Pancreas (tissue), 10 donors: ENCODE data around the gene ADAM19. TPM values are rescaled to one million over a fixed set of nuclear protein-coding genes. Genes with fewer than 3 reads are reported as not detected.

ENCODE experiments used
- ATAC-seq, 4 donors: fragments of 200-7000 bp; cut with Tn5 transposase; one replicate each; pipeline versions ENCODE4 v1.8.0 to v1.9.1; 2020; ENCODE audit warnings: mild to moderate bottlenecking in 4 of 4, moderate library complexity in 4 of 4
- DNase-seq, 6 donors: peaks; one replicate each; pipeline ENCODE4 v3.0.0-alpha.2; 2020
- FAIRE-seq: peaks from 2 replicates; lab custom pipeline; 2012; peaks lifted over from hg19 to GRCh38; lab: Jason Lieb, UNC
- H3K27ac ChIP-seq, 4 donors: fragments of 200-600 bp; sonication (generic); 1 replicate in 3 of 4; 2 replicates in 1 of 4; pipeline versions ENCODE4 v1.5.0 to v1.8.0; 2020
- H3K27me3 ChIP-seq, 4 donors: fragments of 200-600 bp; one replicate each; pipeline ENCODE4 v1.8.0; 2021
- H3K36me3 ChIP-seq, 3 donors: fragments of 200-600 bp; sonication (generic) in 1 of 3; one replicate each; pipeline versions ENCODE4 v1.5.0 to v1.8.0; 2020 to 2021
- H3K4me1 ChIP-seq, 3 donors: fragments of 200-600 bp; one replicate each; pipeline ENCODE4 v1.8.0; 2021
- H3K4me3 ChIP-seq, 4 donors: fragments of 200-600 bp; sonication (generic) in 2 of 4; one replicate each; pipeline versions ENCODE4 v1.5.0 to v1.8.0; 2020 to 2021
- H3K9me3 ChIP-seq, 4 donors: fragments of 200-600 bp; one replicate each; pipeline ENCODE4 v1.8.0; 2021
- WGBS, 2 donors: extraction: QIAGEN DNeasy Blood & Tissue Kit; methylation state at CpG; one replicate each; pipeline ENCODE4 v1.1.7; 2013; 5-methylcytosine and 5-hydroxymethylcytosine counted together
- intact Hi-C, 3 donors: fragments of 100-400 bp; cut with DNase I; formaldehyde crosslinking; loops; one replicate each; pipeline versions ENCODE4 v1.11.1 to v1.14.2; 2022
- polyA plus RNA-seq, 2 donors: library from polyadenylated mRNA; stranded (reverse); fragments of 200-250 nt; gene quantifications; one replicate each; pipeline ENCODE4 v1.2.3, GENCODE V29; 2013
- total RNA-seq, 6 donors: library from RNA; stranded (reverse); fragmentation: NEBNext Ultra II Directional in 4 of 6; extraction: Animal tissue kit (Norgen Biotek cat#: 25700) in 4 of 6; gene quantifications; one replicate each; pipeline versions ENCODE4 v1.2.1 to v1.2.4, GENCODE V29; 2021 to 2023
- TF ChIP-seq, protein P1 (sequence below), 4 donors: fragments of 200-600 bp; sonication (generic) in 3 of 4; IDR thresholded peaks; one replicate each; pipeline versions ENCODE4 v1.5.0 to v1.8.0; 2021; ENCODE audit warnings: antibody characterized with exemption in 4 of 4
- donor health status: healthy with polysubstance abuse.
- donor health status: DM: no; HTN: no; CAD: no; lungs with moderate emphysema.
- donor health status: DM: no; HTN: no; CAD: no.
- donor health status: control.
- donor health status: control.
- donor health status: Bipolar disorder and iron deficiency.
- donor health status: DM: yes; HTN: yes; CAD: no.
- donor health status: DM: no; HTN: no; CAD: no.
- donor health status: DM: no; HTN: no; CAD: no.
- donor health status: DM: yes; HTN: yes; CAD: no.

Gene ADAM19
- total and polyA plus RNA-seq, 8 donors = 0.38 to 3.0 (median 0.69) TPM

DNA sequence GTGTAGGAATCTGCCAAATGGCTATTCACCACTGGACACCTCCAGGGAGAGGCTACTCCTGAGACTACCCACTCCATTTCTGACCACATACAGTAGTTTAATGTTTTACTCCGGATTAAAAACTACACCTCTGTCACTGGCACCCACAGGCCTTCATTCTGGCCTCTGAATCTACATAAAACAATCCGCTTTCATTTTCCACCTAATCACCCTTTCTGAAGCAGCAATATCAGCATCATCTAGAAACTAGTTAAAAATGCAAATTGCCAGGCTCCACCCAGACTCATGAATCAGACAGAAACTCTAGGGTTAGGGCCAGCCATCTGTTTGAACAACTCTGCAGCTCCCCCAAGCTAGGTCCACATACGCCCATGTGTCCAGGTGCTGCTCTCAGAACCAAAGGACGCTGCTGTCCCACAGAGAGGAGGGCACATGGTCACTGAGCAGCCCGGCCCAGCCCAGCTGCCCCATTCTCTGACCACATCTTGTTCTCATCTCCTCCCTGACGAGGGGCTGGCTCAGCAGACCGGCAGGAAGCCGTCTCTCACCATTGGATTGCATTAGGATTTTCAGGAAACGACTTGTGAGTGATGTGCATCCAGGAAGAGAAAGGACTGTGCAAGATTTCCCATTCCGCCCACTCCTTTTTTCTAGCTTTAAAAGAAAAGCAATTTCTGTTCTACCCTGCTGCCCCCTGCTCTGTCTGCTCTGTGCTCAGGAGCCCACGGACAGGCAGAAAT is 34.7 kb downstream of the ADAM19 start:
- H3K9me3 ChIP-seq = no peaks in the 10 kb centered on the region
- intact Hi-C loops = no loop called here
- WGBS, 2 donors = 61 to 69% methylated on average over 11 of the region's 11 CpGs
- H3K36me3 ChIP-seq = no peaks in the 10 kb centered on the region
- FAIRE-seq = no peak
- H3K27me3 ChIP-seq = no peaks in the 10 kb centered on the region
- no peaks in the 10 kb centered on the region for H3K4me1 ChIP-seq
- DNase-seq = no peak
- no peak overlapping the region for H3K4me3 ChIP-seq
- TF ChIP-seq, protein P1, sequence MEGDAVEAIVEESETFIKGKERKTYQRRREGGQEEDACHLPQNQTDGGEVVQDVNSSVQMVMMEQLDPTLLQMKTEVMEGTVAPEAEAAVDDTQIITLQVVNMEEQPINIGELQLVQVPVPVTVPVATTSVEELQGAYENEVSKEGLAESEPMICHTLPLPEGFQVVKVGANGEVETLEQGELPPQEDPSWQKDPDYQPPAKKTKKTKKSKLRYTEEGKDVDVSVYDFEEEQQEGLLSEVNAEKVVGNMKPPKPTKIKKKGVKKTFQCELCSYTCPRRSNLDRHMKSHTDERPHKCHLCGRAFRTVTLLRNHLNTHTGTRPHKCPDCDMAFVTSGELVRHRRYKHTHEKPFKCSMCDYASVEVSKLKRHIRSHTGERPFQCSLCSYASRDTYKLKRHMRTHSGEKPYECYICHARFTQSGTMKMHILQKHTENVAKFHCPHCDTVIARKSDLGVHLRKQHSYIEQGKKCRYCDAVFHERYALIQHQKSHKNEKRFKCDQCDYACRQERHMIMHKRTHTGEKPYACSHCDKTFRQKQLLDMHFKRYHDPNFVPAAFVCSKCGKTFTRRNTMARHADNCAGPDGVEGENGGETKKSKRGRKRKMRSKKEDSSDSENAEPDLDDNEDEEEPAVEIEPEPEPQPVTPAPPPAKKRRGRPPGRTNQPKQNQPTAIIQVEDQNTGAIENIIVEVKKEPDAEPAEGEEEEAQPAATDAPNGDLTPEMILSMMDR (IDR thresholded peaks at IDR 0.05) = no peak
- peak in 3 of 4 donors; percentile 37 to 57 (median 48) for ATAC-seq
- peak overlapping the region in 1 of 4 donors; percentile 20 for H3K27ac ChIP-seq

DNA sequence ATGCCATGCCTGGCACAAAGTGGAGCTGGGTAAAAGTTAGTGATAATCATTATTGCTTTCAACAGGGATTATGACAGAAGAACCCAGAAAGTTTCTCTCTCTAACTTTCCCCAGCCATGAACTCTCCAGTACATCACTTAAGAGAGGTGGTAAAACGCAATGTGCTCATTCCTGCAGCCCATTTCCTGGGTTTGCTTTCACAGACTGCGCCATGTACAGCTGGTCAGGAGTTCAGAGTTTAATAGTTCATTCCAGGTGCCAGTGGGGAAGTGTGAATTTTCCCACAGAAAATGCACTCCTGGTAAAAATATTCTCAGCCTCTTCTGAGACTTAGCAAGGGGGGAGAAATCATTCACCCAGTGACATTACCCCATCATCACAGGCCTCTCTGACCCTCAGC is 35.5 kb downstream of the ADAM19 start:
- no peak for FAIRE-seq
- H3K4me1 ChIP-seq = no peaks in the 10 kb centered on the region
- no peak for ATAC-seq

DNA sequence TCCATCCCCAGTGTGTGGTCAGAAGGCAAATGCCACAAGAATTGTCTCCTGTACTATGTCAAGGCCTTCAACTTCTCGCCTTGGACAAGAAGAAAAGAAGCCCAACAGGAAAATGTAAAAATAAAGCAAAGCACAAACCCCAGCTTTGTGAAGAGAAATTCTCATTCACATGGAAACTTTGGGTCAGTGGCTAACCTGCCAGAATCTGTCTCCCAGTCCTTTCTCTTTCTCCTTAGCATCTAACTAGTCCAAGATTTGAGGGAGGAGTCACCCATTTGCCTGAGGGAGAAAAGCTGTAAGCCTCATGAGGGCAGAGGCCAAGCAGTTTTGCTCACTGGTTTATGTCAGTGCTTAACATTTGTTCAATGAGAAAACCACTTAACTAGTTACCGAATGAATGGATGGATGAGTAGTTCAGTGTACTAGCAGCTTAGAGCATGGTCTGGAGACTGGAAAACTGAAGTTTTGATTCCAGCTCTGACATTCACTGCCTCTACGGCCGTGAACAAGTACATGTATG is 36.0 kb downstream of the ADAM19 start:
- TF ChIP-seq, protein P1 (IDR thresholded peaks at IDR 0.05) = no peak
- FAIRE-seq = no peak
- intact Hi-C loops = no loop called here
- WGBS, 2 donors = 80 to 81% methylated on average over 4 of the region's 4 CpGs
- Histone ChIP-seq H3K36me3 (no peaks in the 10 kb centered on the region), H3K4me1 (no peaks in the 10 kb centered on the region), H3K9me3 (no peaks in the 10 kb centered on the region), H3K27ac (no peak overlapping the region), H3K27me3 (no peaks in the 10 kb centered on the region), H3K4me3 (no peak overlapping the region)
- no peak for DNase-seq
- no peak for ATAC-seq

More for the DNA sequence above, 35.5 kb downstream of the ADAM19 start:
- peak overlapping the region in 1 of 4 donors; percentile 20 for H3K27ac ChIP-seq
- DNase-seq = no peak
- no peak overlapping the region for H3K4me3 ChIP-seq
- TF ChIP-seq, protein P1 (IDR thresholded peaks at IDR 0.05) = no peak
- WGBS, 2 donors = 94 to 100% methylated on average over 2 of the region's 2 CpGs
- H3K9me3 ChIP-seq = no peaks in the 10 kb centered on the region
- no peaks in the 10 kb centered on the region for H3K27me3 ChIP-seq
- intact Hi-C loops = no loop called here
- H3K36me3 ChIP-seq = no peaks in the 10 kb centered on the region

DNA sequence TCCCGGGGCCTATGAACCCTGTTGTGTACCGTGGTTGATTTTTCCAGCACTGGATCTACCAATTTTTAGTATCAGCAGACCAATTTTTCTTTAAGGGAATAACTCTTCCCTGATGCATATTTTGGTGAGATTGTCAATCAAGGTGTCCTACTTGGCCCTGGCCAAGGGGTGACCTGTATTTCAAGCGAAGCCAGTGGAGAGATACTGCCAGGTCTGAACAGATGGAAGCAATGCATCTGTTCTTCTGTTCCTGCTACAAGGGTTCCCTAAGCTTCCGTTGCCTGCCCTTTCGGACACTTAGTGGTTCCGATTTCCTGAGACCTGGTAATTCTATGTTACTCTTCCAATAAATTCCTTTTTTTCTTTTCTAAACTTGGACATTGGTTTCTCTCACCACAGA is 37.3 kb downstream of the ADAM19 start:
- Histone ChIP-seq H3K4me3 (no peak overlapping the region), H3K4me1 (no peaks in the 10 kb centered on the region), H3K27me3 (no peaks in the 10 kb centered on the region), H3K27ac (no peak overlapping the region), H3K9me3 (no peaks in the 10 kb centered on the region), H3K36me3 (no peaks in the 10 kb centered on the region)
- FAIRE-seq (no peak), DNase-seq (no peak), ATAC-seq (no peak)
- WGBS, 2 donors = 71 to 72% methylated on average over 6 of the region's 6 CpGs
- TF ChIP-seq, protein P1 (IDR thresholded peaks at IDR 0.05) = no peak
- intact Hi-C loops = no loop called here
